NCI-H1105 (cell line): Measurements from ENCODE around the gene PTPRC.

ENCODE experiments used
- DNase-seq: peaks from one replicate; lab custom pipeline; 2025; lab: John Stamatoyannopoulos, UW

PTPRC gene

DNA sequence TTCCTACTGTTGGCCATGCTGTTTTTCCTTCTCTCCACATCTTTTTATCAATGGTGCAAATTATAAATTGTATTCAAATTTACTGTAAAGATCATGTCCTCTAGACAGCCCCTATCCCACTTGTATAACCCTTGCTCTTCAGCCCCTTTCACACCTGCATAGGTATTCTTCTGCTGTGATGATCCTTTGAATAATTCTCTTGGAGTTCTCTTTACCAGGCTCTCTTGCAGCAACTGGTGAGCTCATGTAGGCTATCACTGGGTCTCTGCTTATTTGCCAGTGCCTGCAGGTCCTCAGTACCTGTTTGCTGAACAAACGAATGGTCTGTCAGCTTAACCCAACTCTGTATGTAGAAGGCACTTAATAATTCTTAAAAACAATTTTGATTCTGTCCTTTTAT is 8.2 kb downstream of the PTPRC start:
- DNase-seq: no peak

DNA sequence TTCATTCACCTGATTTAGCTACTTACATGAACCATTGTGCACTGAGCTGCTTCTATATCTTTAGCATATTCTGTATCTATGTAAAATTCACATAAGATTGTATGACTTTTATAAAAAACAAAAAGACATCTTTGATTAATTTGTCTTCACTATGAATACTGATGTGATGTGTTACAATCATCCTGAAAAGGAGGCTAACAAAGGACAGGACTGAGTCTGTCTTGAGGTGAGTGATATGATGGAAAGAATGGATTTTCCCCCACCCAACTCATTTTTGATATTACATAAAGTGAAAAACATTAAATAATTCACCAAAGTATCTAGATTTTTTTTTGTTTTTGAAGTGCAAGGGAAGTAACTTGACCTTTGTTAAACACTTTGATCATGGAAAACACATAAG is 9.8 kb downstream of the PTPRC start:
- DNase-seq: no peak

DNA sequence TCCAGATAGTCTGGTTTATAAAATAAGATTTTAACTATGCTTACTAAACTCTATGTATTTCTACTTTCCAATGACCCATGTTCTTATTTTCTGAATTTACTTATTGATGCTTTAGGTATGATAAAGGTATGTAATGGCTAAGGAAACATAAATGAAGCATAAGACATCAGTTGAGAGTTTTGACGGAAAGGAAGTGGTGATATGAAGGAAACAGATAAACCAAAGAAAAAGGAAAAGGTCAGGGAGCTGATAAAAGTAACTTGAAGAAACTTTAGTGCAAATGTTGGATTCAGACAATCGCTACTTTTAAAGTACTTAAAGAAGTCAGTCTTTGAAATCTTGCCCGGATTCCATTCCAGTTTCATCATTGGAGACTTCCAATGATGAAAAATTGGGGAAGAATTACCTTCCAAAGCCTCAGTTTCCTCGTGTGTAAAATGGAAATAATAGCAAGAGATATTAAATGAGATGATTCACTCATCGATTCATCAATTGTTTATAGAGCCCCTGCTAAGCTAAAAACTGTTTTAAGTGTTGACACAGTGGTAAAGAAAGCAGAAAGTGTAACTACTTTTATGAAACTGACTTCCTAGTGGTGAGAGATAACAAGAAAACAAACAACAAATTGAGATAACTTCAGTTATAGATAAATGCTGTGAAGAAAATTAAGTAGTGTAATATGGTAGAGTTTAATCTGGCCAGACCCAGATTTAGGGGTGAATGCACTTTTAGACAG is 10.6 kb downstream of the PTPRC start:
- DNase-seq: no peak

DNA sequence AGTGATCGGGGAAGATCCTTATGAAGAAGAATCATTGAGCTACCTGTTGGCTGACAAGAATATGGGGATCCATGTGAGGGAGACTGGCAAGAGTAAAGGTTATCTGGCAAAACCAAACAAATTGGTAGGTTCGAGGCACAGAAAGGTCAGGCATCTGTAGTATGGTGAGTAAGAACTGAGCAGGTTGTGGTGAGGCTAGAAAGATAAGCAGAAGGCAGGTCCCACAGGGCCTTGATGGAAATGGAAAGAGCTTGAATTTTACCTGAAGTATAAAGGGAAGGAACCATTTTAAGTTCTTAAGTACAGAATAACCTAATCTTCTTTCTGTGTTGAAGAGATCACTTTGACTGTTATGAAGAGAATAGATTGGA is 11.1 kb downstream of the PTPRC start:
- DNase-seq: no peak

DNA sequence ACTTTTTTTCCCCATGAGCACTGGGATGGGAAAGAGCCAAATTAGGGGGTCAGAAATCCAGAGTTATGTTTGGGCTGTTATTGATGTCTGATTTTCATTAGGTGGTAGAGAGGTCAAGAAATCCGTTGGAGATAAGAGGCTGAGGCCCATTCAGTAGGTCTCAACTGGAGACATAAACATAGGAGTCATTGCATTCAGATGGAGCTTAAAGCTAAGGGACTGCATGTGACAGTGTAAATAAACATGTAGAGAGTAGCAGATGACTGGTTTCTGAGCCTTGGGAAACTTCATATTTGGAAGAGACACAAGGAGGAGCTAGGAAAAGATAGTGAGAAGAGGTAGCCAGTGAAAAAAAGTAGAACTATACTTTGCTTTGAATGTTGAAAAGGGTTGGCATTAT is 11.7 kb downstream of the PTPRC start:
- DNase-seq: no peak

DNA sequence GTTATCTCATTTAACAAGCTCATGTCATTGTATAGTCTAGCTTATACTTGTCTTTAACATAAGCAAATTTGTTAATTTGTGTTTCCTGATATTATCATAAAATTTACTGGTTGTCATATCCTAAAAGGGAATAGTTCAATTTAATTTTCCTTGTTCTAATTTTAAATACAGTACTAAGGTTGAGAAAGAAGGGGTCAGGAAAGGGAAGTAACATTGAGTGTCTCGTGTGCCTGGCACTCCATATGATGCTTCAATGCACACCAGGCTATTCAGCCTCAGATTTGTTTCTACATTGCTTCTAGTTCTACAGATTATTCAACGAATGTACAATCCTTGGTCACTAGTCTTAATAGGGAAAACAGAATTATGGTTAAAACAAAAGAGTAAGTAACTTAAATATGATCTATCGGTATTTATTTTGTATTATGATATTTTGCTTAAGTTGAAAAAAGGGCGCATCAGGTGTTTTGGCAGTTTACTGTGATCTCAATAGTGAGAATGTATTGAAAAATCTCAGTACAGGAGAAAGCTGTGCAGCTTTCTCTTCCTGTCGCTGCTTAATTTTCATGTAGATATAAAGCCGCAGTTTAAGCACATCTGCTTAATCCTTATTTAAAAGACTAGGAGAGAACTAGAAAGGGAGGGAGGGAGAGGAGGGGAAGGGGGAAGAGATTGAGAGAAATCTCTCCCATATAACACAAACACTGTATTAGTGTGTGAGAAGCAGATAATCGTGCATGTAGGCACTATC is 13.0 kb downstream of the PTPRC start:
- DNase-seq: no peak

DNA sequence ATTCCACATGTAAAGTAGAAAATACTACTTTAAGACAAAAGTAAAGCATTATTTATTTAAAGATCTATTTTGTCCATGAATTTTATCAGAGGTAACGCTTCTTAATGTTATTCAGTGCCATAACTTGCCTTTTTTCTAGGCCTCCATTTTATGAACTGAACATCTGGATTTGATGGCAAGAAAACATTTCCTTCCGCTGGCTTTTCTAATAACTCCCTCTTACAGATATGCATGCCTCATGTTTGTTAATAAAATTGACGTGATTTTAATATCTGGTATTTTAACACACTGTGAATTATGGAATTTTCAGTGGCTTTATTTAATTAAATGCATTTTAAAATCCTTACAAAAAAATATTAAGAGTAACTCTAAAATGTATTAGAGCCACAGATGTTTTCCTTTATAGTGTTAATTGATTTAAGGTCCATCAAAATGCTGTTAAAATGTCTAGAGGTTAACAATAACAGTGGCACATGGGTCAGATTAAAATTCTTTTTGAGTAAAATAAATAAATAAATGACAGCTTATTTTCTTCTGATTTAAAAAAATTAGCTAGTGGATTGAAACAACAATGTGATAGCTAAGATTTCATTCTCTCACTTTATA is 15.1 kb downstream of the PTPRC start:
- no peak for DNase-seq

DNA sequence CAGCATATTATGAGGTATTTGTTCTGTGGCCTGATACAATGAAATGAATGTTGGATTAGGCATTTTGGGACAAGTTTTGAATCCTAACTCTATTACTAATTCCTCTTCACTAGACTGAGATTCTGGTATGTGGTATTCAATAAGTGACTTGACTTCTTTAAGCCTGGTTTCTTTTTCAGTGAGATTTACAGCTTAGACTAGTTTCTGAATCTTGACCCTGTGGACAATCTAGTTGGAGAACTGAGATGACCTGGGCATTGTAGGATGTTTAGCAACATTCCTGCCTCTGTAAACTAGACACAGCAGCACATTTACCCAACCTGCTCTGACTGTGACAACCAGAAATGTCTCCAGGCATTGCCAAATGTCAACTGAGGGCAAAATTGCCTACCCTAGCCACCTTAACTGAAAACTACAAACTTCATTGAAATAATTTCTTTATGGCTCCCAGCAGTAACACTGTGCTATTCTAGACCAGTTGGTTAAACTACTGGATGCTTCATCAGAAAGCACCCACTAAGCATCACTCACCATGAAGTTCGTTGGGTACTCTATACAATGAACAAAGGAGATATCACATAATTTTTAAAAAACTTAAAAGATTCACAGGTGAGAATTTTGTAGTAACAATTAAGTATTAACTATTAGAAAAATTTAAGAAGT is 16.8 kb downstream of the PTPRC start:
- no peak for DNase-seq

DNA sequence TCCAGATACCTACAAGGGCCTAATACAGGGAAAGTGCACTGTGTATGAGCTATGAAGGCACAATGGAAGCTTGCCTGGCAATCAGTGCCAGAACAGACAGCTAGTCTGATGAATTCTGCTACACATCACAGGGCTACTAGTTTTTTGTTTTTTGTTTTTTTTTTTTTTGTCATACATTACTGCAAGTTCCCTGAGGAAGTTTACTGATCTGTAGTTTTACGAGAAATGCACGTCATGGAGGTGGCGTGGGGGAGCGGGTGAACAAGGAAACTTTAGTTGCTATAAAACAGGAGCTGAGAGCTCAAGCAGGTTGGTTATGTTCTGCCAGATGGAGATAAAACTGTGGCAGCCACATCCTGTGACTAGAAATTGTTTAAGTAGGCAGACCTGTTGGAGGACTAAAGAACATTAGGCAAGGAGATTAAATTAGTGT is 17.7 kb downstream of the PTPRC start:
- no peak for DNase-seq

DNA sequence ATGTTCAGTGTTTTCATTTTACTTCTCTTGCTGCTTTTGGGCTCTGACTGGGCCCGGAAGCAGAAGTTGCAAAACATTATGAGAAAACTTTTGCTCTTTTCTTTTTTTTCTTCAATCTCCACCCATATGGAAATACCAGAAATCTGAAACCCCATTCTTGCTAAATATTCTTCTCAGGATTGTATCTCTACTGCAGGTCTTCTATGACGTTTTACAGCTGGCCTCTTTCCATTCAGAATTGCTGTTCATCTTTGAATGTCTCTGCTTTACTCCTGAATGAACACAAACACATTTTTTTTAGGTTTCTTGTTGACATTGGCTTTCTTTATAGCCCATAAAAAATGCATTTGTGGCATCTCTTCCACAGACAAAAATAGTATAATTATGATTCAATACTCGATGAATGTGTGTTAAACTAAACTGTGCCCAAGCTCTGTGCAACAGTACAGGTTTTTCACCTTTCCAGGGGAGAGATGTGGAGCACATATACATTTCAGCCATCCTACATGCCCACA is 18.8 kb downstream of the PTPRC start:
- DNase-seq: no peak

DNA sequence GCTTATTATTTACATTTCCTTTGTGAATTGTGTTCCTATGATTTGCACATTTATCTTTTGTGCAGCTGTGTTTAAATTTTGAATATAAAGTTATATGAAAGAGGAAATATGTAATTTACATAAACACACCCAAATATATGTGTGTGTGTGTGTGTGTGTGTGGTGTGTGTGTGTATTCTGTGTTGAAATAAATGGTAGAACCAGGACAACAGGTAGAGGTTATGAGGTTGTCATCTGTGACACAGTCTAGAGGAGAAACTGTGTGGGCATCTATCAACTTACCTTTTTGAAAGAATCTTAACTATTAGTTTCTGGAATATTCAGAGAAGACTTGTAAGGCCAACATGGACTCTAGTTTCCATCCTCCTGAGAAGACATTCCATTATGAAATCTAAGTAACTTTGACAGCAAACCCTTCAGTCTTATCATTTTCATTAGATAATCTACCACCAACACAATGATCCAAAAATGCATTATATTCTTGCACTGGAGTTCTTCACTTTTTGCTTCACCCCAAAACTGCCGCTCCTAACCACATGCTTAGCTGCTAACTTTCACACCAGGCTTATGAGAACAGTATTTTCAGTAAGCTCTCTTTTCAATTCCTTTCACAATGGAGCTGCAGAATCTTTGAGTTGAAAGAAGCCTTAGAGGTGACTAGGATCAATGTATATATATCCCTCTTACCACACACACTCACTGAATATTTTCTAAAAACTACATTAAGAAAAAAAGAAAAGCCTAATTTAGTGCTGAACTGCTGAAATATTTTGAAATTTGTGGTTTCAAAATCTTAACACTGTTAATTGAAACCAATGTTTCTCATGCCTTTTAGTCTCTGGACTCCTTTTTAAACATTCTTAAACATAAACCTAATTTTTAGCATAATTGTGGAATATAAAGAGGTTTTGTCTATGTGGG is 21.8 kb downstream of the PTPRC start:
- DNase-seq: no peak

DNA sequence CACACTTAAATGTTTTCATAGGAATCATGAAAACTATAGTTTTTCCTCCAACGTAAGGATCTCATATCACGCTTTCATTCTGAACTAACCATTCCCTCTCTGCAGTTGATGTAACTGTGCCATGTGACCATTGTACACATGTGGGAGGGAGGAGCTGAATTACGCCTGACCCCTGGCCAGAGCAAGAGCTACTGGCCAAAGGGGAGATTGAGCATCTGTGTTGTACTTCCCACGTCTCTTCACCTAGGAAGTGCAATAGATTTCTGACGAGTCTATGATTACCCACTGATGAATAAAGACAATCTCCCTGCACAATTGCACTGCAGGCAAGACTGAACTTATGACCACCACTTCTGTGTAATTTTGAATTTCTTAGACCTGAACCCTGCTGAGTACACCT is 24.0 kb downstream of the PTPRC start:
- DNase-seq: no peak

DNA sequence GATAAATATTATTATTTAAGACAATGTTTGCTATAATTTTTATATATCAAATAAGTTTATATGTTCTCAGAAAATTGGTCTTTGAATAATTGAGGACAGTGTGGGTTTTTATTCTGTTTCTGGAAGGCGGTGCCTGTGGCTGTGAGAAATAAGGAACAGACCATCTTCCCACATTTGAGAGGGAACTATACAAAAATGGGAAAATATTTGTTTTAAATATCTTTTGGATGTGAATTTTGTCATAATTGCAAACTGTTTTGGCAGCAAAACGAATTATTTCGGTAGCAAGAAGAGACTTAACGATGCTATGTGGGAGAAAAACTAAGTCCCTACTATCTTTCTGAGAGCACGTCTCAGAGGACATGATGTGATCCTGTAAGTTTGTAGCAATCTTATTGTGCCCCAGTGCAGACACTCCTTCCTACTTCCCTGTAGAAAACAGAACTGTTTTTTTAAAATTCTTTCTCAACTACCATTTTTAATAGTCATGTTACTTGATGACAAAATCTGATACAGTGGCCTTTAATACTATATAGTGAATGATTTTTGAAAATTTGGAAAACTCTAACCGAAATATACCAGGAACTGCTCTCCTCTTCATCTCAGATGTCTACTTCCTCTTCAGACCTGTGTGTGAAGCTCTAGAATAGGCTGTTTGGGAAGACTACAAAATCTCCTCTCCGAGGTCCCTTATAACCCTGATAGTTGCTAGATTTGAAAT is 25.4 kb downstream of the PTPRC start:
- no peak for DNase-seq

DNA sequence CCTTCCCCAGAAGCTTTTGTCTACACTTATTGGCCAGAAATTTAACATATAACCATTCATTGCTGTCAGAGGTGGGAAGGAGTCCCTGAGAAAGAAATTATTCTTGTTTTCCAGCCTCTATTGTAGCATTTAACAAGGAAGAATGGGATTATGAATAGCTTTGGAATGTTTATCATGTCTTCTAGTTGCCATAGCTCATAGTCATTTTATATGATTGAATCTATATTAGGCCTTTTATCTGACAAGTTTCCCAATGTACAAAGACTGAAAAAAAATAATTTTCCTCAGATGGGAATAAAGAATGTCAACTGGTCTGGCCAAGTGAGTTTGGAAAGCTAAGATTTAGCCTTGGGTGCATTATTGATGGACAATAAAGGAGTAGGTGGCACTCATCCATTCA is 28.3 kb downstream of the PTPRC start:
- DNase-seq: no peak

DNA sequence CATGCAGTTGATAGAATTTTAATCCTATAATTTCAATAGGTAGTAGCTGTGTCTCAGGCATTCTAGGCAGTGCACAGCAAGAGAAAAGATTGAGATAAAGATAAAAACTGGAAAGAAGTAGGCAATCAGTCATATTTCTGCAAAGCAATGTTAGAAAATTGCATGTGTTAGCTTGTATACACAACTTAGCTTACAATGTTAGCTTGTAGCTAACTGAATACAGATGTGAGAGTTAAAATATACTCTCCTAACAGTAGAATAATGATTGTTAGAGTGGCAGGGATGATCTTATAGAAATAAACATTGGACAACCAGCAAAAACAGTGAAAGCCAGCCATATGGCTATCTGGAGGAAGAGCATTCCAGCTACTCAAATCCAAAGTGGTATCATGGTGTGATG is 29.0 kb downstream of the PTPRC start:
- DNase-seq: no peak

DNA sequence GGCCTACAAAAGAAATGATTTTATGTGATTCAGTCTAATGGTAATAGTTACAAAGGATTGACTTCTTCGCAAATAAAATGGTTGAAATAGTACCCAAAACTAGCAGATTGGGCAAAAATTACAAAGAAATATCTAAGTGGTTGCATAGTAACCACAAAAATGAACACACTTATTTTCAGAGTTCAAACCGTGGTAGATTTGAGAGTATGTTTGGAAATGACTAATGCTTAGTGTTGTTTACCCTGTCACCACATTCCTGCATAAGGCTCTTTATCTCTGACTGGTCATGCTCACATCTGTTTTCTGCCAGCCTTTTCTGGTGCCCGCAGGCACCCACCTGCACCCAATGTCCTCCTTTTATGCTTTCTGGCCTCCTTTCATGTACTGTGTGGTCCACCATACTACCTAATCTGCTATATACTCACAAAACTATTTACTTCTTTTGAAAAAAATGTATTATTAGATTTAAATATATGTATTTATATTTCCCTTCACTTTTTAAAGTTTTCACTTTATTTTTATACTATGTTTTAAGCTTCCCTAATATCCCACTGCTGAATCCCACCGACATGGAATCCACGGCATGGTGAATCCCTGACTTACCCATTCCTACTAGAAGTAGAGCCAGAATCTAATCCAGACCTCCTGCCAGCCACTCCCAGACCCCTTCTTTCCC is 30.3 kb downstream of the PTPRC start:
- DNase-seq: no peak

DNA sequence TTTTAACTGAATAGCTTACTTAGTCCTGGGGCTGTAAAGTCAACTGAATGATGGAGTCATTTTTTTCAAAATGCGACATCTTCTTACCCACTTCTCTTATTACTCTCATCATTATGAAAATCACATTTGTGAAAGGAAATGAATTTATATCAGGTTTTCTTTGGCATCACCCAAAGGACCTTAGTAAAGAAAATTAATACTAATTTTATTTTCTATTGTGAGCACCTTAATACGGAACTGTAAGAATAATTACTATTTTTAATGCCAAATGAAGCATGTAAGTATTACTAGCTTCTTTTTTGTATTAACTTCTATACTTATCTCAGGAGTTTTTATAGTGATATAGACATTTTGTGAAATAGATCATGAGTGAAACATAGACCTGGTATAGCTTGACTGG is 30.9 kb downstream of the PTPRC start:
- no peak for DNase-seq

DNA sequence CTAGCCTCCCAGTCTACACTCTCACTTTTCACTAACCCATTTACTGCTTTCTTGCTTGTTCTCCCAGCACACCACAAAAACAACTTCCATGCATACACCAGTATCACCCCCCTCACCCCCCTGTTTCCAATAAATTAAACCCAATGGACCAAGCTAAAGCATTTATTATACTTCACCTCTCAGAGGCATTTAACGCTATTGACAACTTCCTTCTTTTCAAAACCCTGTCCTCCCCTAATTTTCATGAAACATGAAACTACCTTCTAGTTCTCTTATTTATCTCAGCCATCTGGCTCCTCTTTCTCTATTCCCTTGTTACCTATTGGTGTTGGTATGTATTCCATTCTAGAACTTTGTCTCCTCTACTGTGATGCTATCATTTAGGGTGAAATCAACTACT is 32.3 kb downstream of the PTPRC start:
- DNase-seq: no peak

DNA sequence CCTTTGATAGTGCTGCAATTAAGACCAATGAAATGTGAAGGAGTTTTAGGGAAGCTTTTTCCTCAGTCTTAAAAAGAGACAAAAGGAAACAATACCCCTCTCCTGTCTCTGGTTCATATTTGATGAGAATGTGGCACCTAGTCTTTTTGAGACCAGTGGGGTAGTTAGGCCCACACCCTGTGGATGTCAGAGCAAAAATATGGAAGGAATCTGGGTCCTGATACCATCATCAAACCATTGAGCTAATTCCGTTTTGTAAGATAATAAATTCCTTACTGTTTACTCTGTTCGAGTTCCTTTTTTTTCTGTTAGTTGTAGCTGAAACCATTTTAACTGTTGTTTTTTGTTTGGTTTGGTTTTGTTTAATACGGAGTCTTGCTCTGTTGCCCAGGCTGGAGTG is 33.3 kb downstream of the PTPRC start:
- no peak for DNase-seq

DNA sequence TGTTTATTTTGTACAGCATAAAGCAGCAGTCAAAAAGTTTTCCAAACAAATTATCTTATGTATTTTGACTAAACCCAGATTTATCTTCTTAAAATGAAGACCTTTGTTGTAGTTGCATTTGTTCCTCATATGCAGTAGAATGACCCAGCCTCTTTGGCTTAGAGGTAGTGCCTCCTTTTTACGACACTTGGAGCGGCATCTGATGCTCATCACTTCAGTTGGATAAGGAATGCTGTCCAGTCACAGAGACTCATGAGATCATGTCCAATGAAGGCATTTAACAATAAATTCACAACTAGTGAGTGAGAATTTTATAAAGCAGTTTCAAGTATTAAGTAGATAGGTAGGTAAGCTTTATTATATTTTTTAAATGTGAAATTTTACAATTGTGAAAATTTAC is 35.2 kb downstream of the PTPRC start:
- no peak for DNase-seq
